Measurements from ENCODE around the gene NELL2. TPM values are rescaled to one million over a fixed set of nuclear protein-coding genes. Genes with fewer than 3 reads are reported as not detected.

Gene NELL2
- total RNA-seq, 1 donor from 2014 or later, result 0.55 TPM

- no peak for TF ChIP-seq CTCF (IDR thresholded peaks at IDR 0.05; ENCODE audit: borderline replicate concordance)
- no peaks in the 10 kb centered on the region for H3K4me1 ChIP-seq
- H3K9me3 ChIP-seq (replicated peaks), result peaks cover 8% of the 10 kb centered on the region
- H3K36me3 ChIP-seq, result no peaks in the 10 kb centered on the region
- no peak overlapping the region for H3K27ac ChIP-seq (replicated peaks)
- no peak for DNase-seq
- intact Hi-C loops (cut with micrococcal nuclease), result no loop called here
- no peak overlapping the region for H3K4me3 ChIP-seq
- H3K27me3 ChIP-seq (ENCODE audit: low read depth), result no peaks in the 10 kb centered on the region
These were observed 201.2 kb downstream of the NELL2 start for GRCh38 chr12:44674875-44675274.

- H3K36me3 ChIP-seq, result no peaks in the 10 kb centered on the region
- H3K27ac ChIP-seq (replicated peaks), result no peak overlapping the region
- H3K4me3 ChIP-seq, result no peak overlapping the region
- H3K27me3 ChIP-seq (ENCODE audit: low read depth), result no peaks in the 10 kb centered on the region
- peaks cover 18% of the 10 kb centered on the region for H3K9me3 ChIP-seq (replicated peaks)
- no peak for TF ChIP-seq CTCF (IDR thresholded peaks at IDR 0.05; ENCODE audit: borderline replicate concordance)
- DNase-seq, result no peak
- intact Hi-C loops (cut with micrococcal nuclease), result no loop called here
- H3K4me1 ChIP-seq, result no peaks in the 10 kb centered on the region
These were observed 202.3 kb downstream of the NELL2 start for GRCh38 chr12:44673811-44674210.

- Histone ChIP-seq H3K36me3 (no peaks in the 10 kb centered on the region), H3K27ac (replicated peaks) (no peak overlapping the region), H3K4me3 (no peak overlapping the region), H3K4me1 (no peaks in the 10 kb centered on the region), H3K27me3 (ENCODE audit: low read depth) (no peaks in the 10 kb centered on the region), H3K9me3 (replicated peaks) (peaks cover 21% of the 10 kb centered on the region)
- intact Hi-C loops (cut with micrococcal nuclease), result no loop called here
- no peak for DNase-seq
- no peak for TF ChIP-seq CTCF (IDR thresholded peaks at IDR 0.05; ENCODE audit: borderline replicate concordance)
These were observed 204.1 kb downstream of the NELL2 start for GRCh38 chr12:44672042-44672441.

GRCh38 chr12:44668443-44668842 lies 207.7 kb downstream of the NELL2 start:
- DNase-seq, result no peak
- peaks cover 21% of the 10 kb centered on the region for H3K9me3 ChIP-seq (replicated peaks)
- no peaks in the 10 kb centered on the region for H3K36me3 ChIP-seq
- intact Hi-C loops (cut with micrococcal nuclease), result no loop called here
- no peaks in the 10 kb centered on the region for H3K4me1 ChIP-seq
- no peaks in the 10 kb centered on the region for H3K27me3 ChIP-seq (ENCODE audit: low read depth)
- H3K4me3 ChIP-seq, result no peak overlapping the region
- TF ChIP-seq CTCF (IDR thresholded peaks at IDR 0.05; ENCODE audit: borderline replicate concordance), result no peak
- H3K27ac ChIP-seq (replicated peaks), result no peak overlapping the region

- no peaks in the 10 kb centered on the region for H3K4me1 ChIP-seq
- DNase-seq, result no peak
- H3K27me3 ChIP-seq (ENCODE audit: low read depth), result no peaks in the 10 kb centered on the region
- no peak overlapping the region for H3K27ac ChIP-seq (replicated peaks)
- no peak overlapping the region for H3K4me3 ChIP-seq
- intact Hi-C loops (cut with micrococcal nuclease), result no loop called here
- no peaks in the 10 kb centered on the region for H3K36me3 ChIP-seq
- TF ChIP-seq CTCF (IDR thresholded peaks at IDR 0.05; ENCODE audit: borderline replicate concordance), result no peak
- H3K9me3 ChIP-seq (replicated peaks), result peaks cover 21% of the 10 kb centered on the region
These were observed 208.7 kb downstream of the NELL2 start for GRCh38 chr12:44667461-44667860.

GRCh38 chr12:44663291-44663690 lies 212.8 kb downstream of the NELL2 start:
- no peak for TF ChIP-seq CTCF (IDR thresholded peaks at IDR 0.05; ENCODE audit: borderline replicate concordance)
- Histone ChIP-seq H3K27me3 (ENCODE audit: low read depth) (no peaks in the 10 kb centered on the region), H3K36me3 (no peaks in the 10 kb centered on the region), H3K4me1 (no peaks in the 10 kb centered on the region), H3K9me3 (replicated peaks) (no peaks in the 10 kb centered on the region), H3K27ac (replicated peaks) (no peak overlapping the region), H3K4me3 (no peak overlapping the region)
- intact Hi-C loops (cut with micrococcal nuclease), result no loop called here
- DNase-seq, result no peak

All from left ventricle myocardium inferior (tissue), 1 donor.